IMR-90 (cell line): ENCODE data around the gene KYNU. TPM values are rescaled to one million over a fixed set of nuclear protein-coding genes. Genes with fewer than 3 reads are reported as not detected.

Experiments
- CEBPB ChIP-seq: IDR thresholded peaks from 2 replicates; pipeline ENCODE4 v1.6.1; 2012; ENCODE audit warnings: low read depth, low read length, improper control_type of control experiment
- CTCF ChIP-seq: conservative IDR thresholded peaks from 2 replicates; pipeline ENCODE4 v1.5.1; 2012; ENCODE audit warnings: mild to moderate bottlenecking, low read depth, low read length, improper control_type of control experiment
- FOS ChIP-seq: fragments of 150-350 bp; IDR thresholded peaks from 2 replicates; pipeline ENCODE4 v1.6.1; 2016; ENCODE audit warnings: low read depth, low read length
- MAFK ChIP-seq: IDR thresholded peaks from 2 replicates; pipeline ENCODE4 v1.6.1; 2012; ENCODE audit warnings: low read depth, low read length, improper control_type of control experiment
- MXI1 ChIP-seq: IDR thresholded peaks from 2 replicates; pipeline ENCODE4 v1.6.1; 2012; ENCODE audit warnings: low read depth, mild to moderate bottlenecking, low read length, moderate library complexity, borderline replicate concordance
- NFE2L2 ChIP-seq: fragments of 150-350 bp; IDR thresholded peaks from 2 replicates; pipeline ENCODE4 v1.6.1; 2016; ENCODE audit warnings: low read depth, mild to moderate bottlenecking, low read length
- RAD21 ChIP-seq: IDR thresholded peaks from 2 replicates; pipeline ENCODE4 v1.6.1; 2012; ENCODE audit warnings: low read length, improper control_type of control experiment
- SMC3 ChIP-seq: fragments of 150-350 bp; IDR thresholded peaks from 2 replicates; pipeline ENCODE4 v1.6.1; 2016; ENCODE audit warnings: low read depth, mild to moderate bottlenecking, antibody characterized with exemption, low read length, moderate library complexity
- polyA plus RNA-seq, 3 experiments: library from polyadenylated mRNA; depleted of rRNA; stranded (reverse); fragments of >200 nt; gene quantifications; 2 replicates each; pipeline ENCODE4 v1.2.3, GENCODE V29; 2012; ENCODE audit warnings: low replicate concordance in 1 of 3
- total RNA-seq: library from RNA; depleted of rRNA; stranded (reverse); fragments of >200 nt; gene quantifications from 2 replicates; pipeline ENCODE4 v1.2.3, GENCODE V29; 2012

The KYNU gene
- total and polyA plus RNA-seq, 2 of the 4 experiments (the other 2 are of a cell fraction): 0.75 to 2.9 TPM

GRCh38 chr2:142875010-142875409 is 2.5 kb upstream of the KYNU start (continued):
- no peak for TF ChIP-seq CTCF
- no peak for TF ChIP-seq MXI1
- no peak for TF ChIP-seq CEBPB
- no peak for TF ChIP-seq NFE2L2
- no peak for TF ChIP-seq SMC3
- no peak for TF ChIP-seq RAD21
- TF ChIP-seq FOS: no peak
- TF ChIP-seq MAFK: no peak
